Measurements from ENCODE around the gene ABLIM2. TPM values are rescaled to one million over a fixed set of nuclear protein-coding genes. Genes with fewer than 3 reads are reported as not detected.

The ABLIM2 gene
- total and polyA plus RNA-seq, 2 experiments from 2014 or later, result 1.5 to 4.3 TPM

GRCh38 chr4:8122746-8123145 is 35.9 kb downstream of the ABLIM2 start:
- ATAC-seq (no peak), DNase-seq (ENCODE audit: low spot score) (no peak)
- no peaks in the 10 kb centered on the region for H3K4me1 ChIP-seq (ENCODE audit: insufficient read depth)
- H3K4me2 ChIP-seq, result no peak overlapping the region
- TF ChIP-seq ZNF331 (CRISPR knock-in tag; IDR thresholded peaks at IDR 0.05; ENCODE audit: low read depth), result no peak
- H3K4me1 Mint-ChIP-seq, result peaks cover 3% of the 10 kb centered on the region; the same call in 1 of the 3 replicates
- no peaks in the 10 kb centered on the region for H3K9me3 Mint-ChIP-seq
- H3K27me3 Mint-ChIP-seq (ENCODE audit: insufficient read depth, low read depth, poor library complexity), result peaks cover 4% of the 10 kb centered on the region
- H3K79me2 ChIP-seq (replicated peaks; ENCODE audit: insufficient read depth), result no peaks in the 10 kb centered on the region
- H3K36me3 Mint-ChIP-seq (ENCODE audit: low read depth), result no peaks in the 10 kb centered on the region; the same call in 2 of the 3 replicates
- H2AFZ ChIP-seq, result no peak overlapping the region
- no peak overlapping the region for H3K27ac Mint-ChIP-seq
- no peaks in the 10 kb centered on the region for H3K9me2 ChIP-seq (ENCODE audit: insufficient read depth)
- no peaks in the 10 kb centered on the region for H3F3A ChIP-seq (replicated peaks; ENCODE audit: low read depth)
- H3K27me3 ChIP-seq (ENCODE audit: insufficient read depth), result no peaks in the 10 kb centered on the region
- no peak overlapping the region for H3K4me3 Mint-ChIP-seq
- no peak overlapping the region for H3K4me3 ChIP-seq
- no peak overlapping the region for H3K27ac ChIP-seq (ENCODE audit: low read depth)
- no peaks in the 10 kb centered on the region for H4K20me1 ChIP-seq (replicated peaks; ENCODE audit: insufficient read depth)
- no peaks in the 10 kb centered on the region for H3K36me3 ChIP-seq (ENCODE audit: insufficient read depth)

- DNase-seq (ENCODE audit: low spot score) (no peak), ATAC-seq (no peak)
- Mint-ChIP-seq H3K27ac (no peak overlapping the region), H3K9me3 (peaks cover 4% of the 10 kb centered on the region; the same call in 1 of the 3 replicates), H3K27me3 (ENCODE audit: insufficient read depth, low read depth, poor library complexity) (peaks cover 7% of the 10 kb centered on the region), H3K4me1 (peaks cover 8% of the 10 kb centered on the region), H3K4me3 (no peak overlapping the region), H3K36me3 (ENCODE audit: low read depth) (peaks cover 4% of the 10 kb centered on the region; the same call in 2 of the 3 replicates)
- no peaks in the 10 kb centered on the region for H3K4me1 ChIP-seq (ENCODE audit: insufficient read depth)
- H3K27ac ChIP-seq (ENCODE audit: low read depth), result no peak overlapping the region
- no peaks in the 10 kb centered on the region for H3K36me3 ChIP-seq (ENCODE audit: insufficient read depth)
- no peak overlapping the region for H3K4me3 ChIP-seq
- no peaks in the 10 kb centered on the region for H4K20me1 ChIP-seq (replicated peaks; ENCODE audit: insufficient read depth)
- no peak overlapping the region for H2AFZ ChIP-seq
- no peaks in the 10 kb centered on the region for H3F3A ChIP-seq (replicated peaks; ENCODE audit: low read depth)
- H3K4me2 ChIP-seq, result no peak overlapping the region
- TF ChIP-seq POLR2AphosphoS5 (IDR thresholded peaks at IDR 0.05; ENCODE audit: low read depth) (no peak), REST (IDR thresholded peaks at IDR 0.05; ENCODE audit: unreplicated experiment) (no peak), CTCF (conservative IDR thresholded peaks at IDR 0.05; ENCODE audit: low read depth in 2 of 2) (no peak), EZH2 (IDR thresholded peaks at IDR 0.05; ENCODE audit: low read depth, unreplicated experiment) (no peak), ZNF331 (CRISPR knock-in tag; IDR thresholded peaks at IDR 0.05; ENCODE audit: low read depth) (no peak), CREB1 (CRISPR knock-in tag; IDR thresholded peaks at IDR 0.05; ENCODE audit: low read depth) (no peak), ETS1 (IDR thresholded peaks at IDR 0.05) (no peak), ZNF114 (CRISPR knock-in tag; IDR thresholded peaks at IDR 0.05) (no peak), JUNB (IDR thresholded peaks at IDR 0.05; ENCODE audit: unreplicated experiment) (no peak), EZH2phosphoT487 (IDR thresholded peaks at IDR 0.05; ENCODE audit: unreplicated experiment) (no peak), STAT1 (IDR thresholded peaks at IDR 0.05; ENCODE audit: unreplicated experiment) (no peak), NANOG (IDR thresholded peaks at IDR 0.05; ENCODE audit: borderline replicate concordance) (no peak)
- H3K27me3 ChIP-seq (ENCODE audit: insufficient read depth), result no peaks in the 10 kb centered on the region
- H3K9me2 ChIP-seq (ENCODE audit: insufficient read depth), result no peaks in the 10 kb centered on the region
- no peaks in the 10 kb centered on the region for H3K79me2 ChIP-seq (replicated peaks; ENCODE audit: insufficient read depth)
These were observed 37.2 kb downstream of the ABLIM2 start for GRCh38 chr4:8121292-8122015.
